H1 (cell line): ENCODE measurements around the gene KCNJ3. TPM values are rescaled to one million over a fixed set of nuclear protein-coding genes. Genes with fewer than 3 reads are reported as not detected.

ENCODE experiments used
- CTCF ChIA-PET: fragments of 300-600 bp; sonication (Branson Sonifier 250); formaldehyde crosslinking; loops from one replicate; lab custom pipeline; 2021; ENCODE audit not compliant: partially characterized antibody; lab: Charles Lee
- POLR2A ChIA-PET: fragments of 300-600 bp; sonication (Branson Sonifier 250); formaldehyde crosslinking; loops from one replicate; lab custom pipeline; 2021; ENCODE audit warnings: inconsistent platforms; ENCODE audit not compliant: partially characterized antibody; lab: Charles Lee
- DNase-seq, 2 experiments: peaks; one replicate each; pipeline versions ENCODE4 v3.0.0 to v3.0.0-alpha.2; 2010 to 2022; ENCODE audit warnings: low spot score in 2 of 2, low read depth in 1 of 2, mixed read lengths in 1 of 2
- FAIRE-seq: peaks from 2 replicates; lab custom pipeline; 2011; peaks lifted over from hg19 to GRCh38; lab: Jason Lieb, UNC
- H2AFZ ChIP-seq: 2 replicates; pipeline ENCODE4 v1.8.1; 2012; ENCODE audit warnings: low read length, inconsistent platforms
- H2AK5ac ChIP-seq: 2 replicates; pipeline ENCODE4 v1.6.1; 2013; ENCODE audit warnings: low read depth, low read length
- H2BK120ac ChIP-seq: replicated peaks from 2 replicates; pipeline ENCODE3; 2013; ENCODE audit warnings: low read depth, low read length, inconsistent platforms
- H2BK12ac ChIP-seq: 2 replicates; pipeline ENCODE4 v1.6.1; 2013; ENCODE audit warnings: low read depth, low read length
- H2BK15ac ChIP-seq: 2 replicates; pipeline ENCODE4 v1.6.1; 2013; ENCODE audit warnings: low read length
- H2BK20ac ChIP-seq: 2 replicates; pipeline ENCODE4 v1.6.1; 2013; ENCODE audit warnings: low read length
- H2BK5ac ChIP-seq: 2 replicates; pipeline ENCODE4 v1.6.1; 2013; ENCODE audit warnings: low read depth, low read length
- H3K14ac ChIP-seq: 2 replicates; pipeline ENCODE4 v1.6.1; 2013; ENCODE audit warnings: inconsistent platforms; ENCODE audit not compliant: insufficient read length
- H3K18ac ChIP-seq: 2 replicates; pipeline ENCODE4 v1.6.1; 2013; ENCODE audit warnings: low read length; ENCODE audit errors: extremely low read depth
- H3K23ac ChIP-seq: 2 replicates; pipeline ENCODE4 v1.6.1; 2013; ENCODE audit warnings: inconsistent platforms; ENCODE audit not compliant: insufficient read length
- H3K23me2 ChIP-seq: 2 replicates; pipeline ENCODE4 v1.6.1; 2013; ENCODE audit warnings: low read depth, low read length
- H3K27ac ChIP-seq: 2 replicates; pipeline ENCODE4 v1.6.1; 2011; ENCODE audit warnings: low read depth, low read length, inconsistent platforms
- H3K27me3 ChIP-seq, 4 experiments: replicated peaks in 1 of 4; 1 replicate in 1 of 4; 2 replicates in 3 of 4; pipeline versions ENCODE4 v1.6.1 to v1.8.1; 2011 to 2013; ENCODE audit warnings: low read length in 3 of 4, mild to moderate bottlenecking in 3 of 4, inconsistent platforms in 2 of 4, mixed read lengths in 2 of 4, moderate library complexity in 1 of 4; ENCODE audit not compliant: control insufficient read depth in 3 of 4, insufficient read depth in 3 of 4; ENCODE audit errors: extremely low read depth in 1 of 4
- H3K36me3 ChIP-seq, 4 experiments: 2 replicates each; pipeline versions ENCODE4 v1.6.1 to v1.8.1; 2011 to 2013; ENCODE audit warnings: mild to moderate bottlenecking in 4 of 4, low read length in 3 of 4, moderate library complexity in 2 of 4, control low read depth in 1 of 4, inconsistent platforms in 1 of 4; ENCODE audit not compliant: insufficient read depth in 4 of 4, control insufficient read depth in 2 of 4
- H3K4ac ChIP-seq: replicated peaks from 2 replicates; pipeline ENCODE3; 2013; ENCODE audit warnings: low read length, low read depth, mixed read lengths, inconsistent platforms; ENCODE audit not compliant: insufficient read length
- H3K4me1 ChIP-seq, 4 experiments: replicated peaks in 1 of 4; 1 replicate in 1 of 4; 2 replicates in 3 of 4; pipeline versions ENCODE4 v1.6.1 to v1.8.1; 2011 to 2013; ENCODE audit warnings: low read length in 3 of 4, inconsistent platforms in 2 of 4, mixed read lengths in 1 of 4; ENCODE audit not compliant: insufficient read depth in 4 of 4, control insufficient read depth in 3 of 4
- H3K4me2 ChIP-seq, 2 experiments: 2 replicates each; pipeline versions ENCODE4 v1.6.1 to v1.8.1; 2011 to 2013; ENCODE audit warnings: low read depth in 2 of 2, low read length in 2 of 2, control low read depth in 1 of 2, inconsistent platforms in 1 of 2, mild to moderate bottlenecking in 1 of 2; ENCODE audit not compliant: insufficient read depth in 1 of 2
- H3K4me3 ChIP-seq, 4 experiments: fragments of 200-600, 300-600 bp in 1 of 4; sonication (generic), shearing (Covaris generic), sonication (Bioruptor Twin) in 1 of 4; 2 replicates each; pipeline versions ENCODE4 v1.5.1 to v1.8.1; 2011 to 2016; ENCODE audit warnings: low read length in 4 of 4, low read depth in 3 of 4, control low read depth in 2 of 4, inconsistent platforms in 2 of 4, mild to moderate bottlenecking in 2 of 4, mixed read lengths in 1 of 4, moderate library complexity in 1 of 4; ENCODE audit not compliant: insufficient read depth in 2 of 4; ENCODE audit errors: extremely low read depth in 1 of 4
- H3K56ac ChIP-seq: replicated peaks from 2 replicates; pipeline ENCODE3; 2013; ENCODE audit warnings: low read depth, mild to moderate bottlenecking, mixed read lengths, low read length, inconsistent platforms; ENCODE audit not compliant: insufficient read length
- H3K79me1 ChIP-seq: 2 replicates; pipeline ENCODE4 v1.6.1; 2013; ENCODE audit warnings: low read depth, low read length, control low read depth
- H3K79me2 ChIP-seq, 2 experiments: 2 replicates each; pipeline versions ENCODE4 v1.6.1 to v1.8.1; 2012 to 2013; ENCODE audit warnings: low read length in 2 of 2, mild to moderate bottlenecking in 2 of 2, inconsistent platforms in 1 of 2; ENCODE audit not compliant: insufficient read depth in 2 of 2, control insufficient read depth in 1 of 2
- H3K9ac ChIP-seq, 4 experiments: replicated peaks in 1 of 4; 1 replicate in 1 of 4; 2 replicates in 3 of 4; pipeline versions ENCODE4 v1.6.1 to v1.8.1; 2011 to 2013; ENCODE audit warnings: low read depth in 3 of 4, low read length in 3 of 4, control low read depth in 2 of 4, mild to moderate bottlenecking in 2 of 4, moderate library complexity in 2 of 4, inconsistent platforms in 1 of 4; ENCODE audit errors: extremely low read depth in 1 of 4
- H3K9me3 ChIP-seq, 2 experiments: 2 replicates each; pipeline versions ENCODE4 v1.6.1 to v1.8.1; 2012 to 2013; ENCODE audit warnings: mild to moderate bottlenecking in 2 of 2, moderate library complexity in 2 of 2, control low read depth in 1 of 2, inconsistent platforms in 1 of 2, low read depth in 1 of 2, low read length in 1 of 2, mixed read lengths in 1 of 2; ENCODE audit not compliant: insufficient read depth in 2 of 2
- H4K20me1 ChIP-seq, 2 experiments: replicated peaks in 1 of 2; 2 replicates each; pipeline versions ENCODE3 to v1.8.1; 2011 to 2013; ENCODE audit warnings: inconsistent platforms in 2 of 2, low read length in 2 of 2, mild to moderate bottlenecking in 1 of 2; ENCODE audit not compliant: insufficient read depth in 2 of 2, control insufficient read depth in 1 of 2
- H4K5ac ChIP-seq: 2 replicates; pipeline ENCODE4 v1.6.1; 2013; ENCODE audit warnings: low read length, low read depth, mixed read lengths, inconsistent platforms; ENCODE audit not compliant: insufficient read length
- H4K8ac ChIP-seq: 2 replicates; pipeline ENCODE4 v1.8.0; 2013; ENCODE audit warnings: mild to moderate bottlenecking, moderate library complexity, low read length, inconsistent platforms; ENCODE audit not compliant: insufficient read depth; ENCODE audit errors: extremely low read depth
- H4K91ac ChIP-seq: replicated peaks from 2 replicates; pipeline ENCODE3; 2013; ENCODE audit warnings: low read length, mixed read lengths, inconsistent platforms; ENCODE audit not compliant: insufficient read length
- BACH1 ChIP-seq: IDR thresholded peaks from 2 replicates; pipeline ENCODE4 v1.6.1; 2012; ENCODE audit warnings: low read length, improper control_type of control experiment
- MAFK ChIP-seq: IDR thresholded peaks from 2 replicates; pipeline ENCODE4 v1.6.1; 2012; ENCODE audit warnings: low read depth, mild to moderate bottlenecking, improper control_type of control experiment, low read length
- POU5F1 ChIP-seq: IDR thresholded peaks from 2 replicates; pipeline ENCODE4 v1.6.1; 2011; ENCODE audit warnings: low read depth, mild to moderate bottlenecking, low read length, moderate library complexity
- WGBS, 2 experiments: shearing (Covaris generic) in 1 of 2; methylation state at CpG; one replicate each; pipeline versions ENCODE4 v1.1.6 to v1.1.7; 2013 to 2015; ENCODE audit warnings: low lambda C conversion rate in 2 of 2, mixed read lengths in 2 of 2, inconsistent platforms in 1 of 2, low coverage in 1 of 2, missing lambda C conversion rate in 1 of 2; ENCODE audit not compliant: insufficient replicate concordance in 2 of 2, insufficient coverage in 1 of 2, insufficient read length in 1 of 2; ENCODE audit errors: extremely low coverage in 1 of 2, missing lambda C conversion rate in 1 of 2; 5-methylcytosine and 5-hydroxymethylcytosine counted together
- polyA plus RNA-seq, 7 experiments: library from polyadenylated mRNA; depleted of rRNA in 3 of 7; stranded (reverse) in 5 of 7; unstranded in 2 of 7; fragments of >200 nt in 5 of 7; fragments of 200-250 nt in 2 of 7; gene quantifications; 1 replicate in 5 of 7; 2 replicates in 1 of 7; 4 replicates in 1 of 7; pipeline versions ENCODE4 v1.2.1 to v1.2.3, GENCODE V29; 2011 to 2013; ENCODE audit warnings: missing spikeins in 2 of 7, mixed read lengths in 2 of 7
- total RNA-seq: library from RNA; stranded (reverse); fragmentation: NEBNext Ultra II Directional; extraction: Animal tissue kit (Norgen Biotek cat#: 25700); gene quantifications from 2 replicates; pipeline ENCODE4 v1.2.1, GENCODE V29; 2021

Gene KCNJ3
- total and polyA plus RNA-seq, 2 of the 8 experiments (the other 6 are each of a cell fraction or from before 2014, with no cell fraction given) = 0.11 to 0.50 TPM

- H3K4me3 ChIP-seq = no peak overlapping the region
- no peak overlapping the region for H2AFZ ChIP-seq
- H2BK12ac ChIP-seq = no peak overlapping the region
- no peaks in the 10 kb centered on the region for H3K79me2 ChIP-seq
- H2BK20ac ChIP-seq = no peak overlapping the region
- H3K27ac ChIP-seq = no peak overlapping the region
- H2BK5ac ChIP-seq = no peak overlapping the region
- TF ChIP-seq POU5F1 = no peak
- TF ChIP-seq MAFK = peak; percentile 49; the same call in 1 of the 2 replicates
- TF ChIP-seq BACH1 = peak; percentile 52; the same call in 1 of the 2 replicates
- no peak for DNase-seq
- no peak overlapping the region for H4K8ac ChIP-seq
- H2AK5ac ChIP-seq = no peak overlapping the region
- CTCF ChIA-PET = no interaction called here
- H3K9ac ChIP-seq = no peak overlapping the region
- H3K4ac ChIP-seq = no peak overlapping the region
- POLR2A ChIA-PET = no interaction called here
- no peaks in the 10 kb centered on the region for H3K36me3 ChIP-seq
- H4K91ac ChIP-seq = no peak overlapping the region
- no peaks in the 10 kb centered on the region for H3K79me1 ChIP-seq
- H3K56ac ChIP-seq = no peak overlapping the region
- no peaks in the 10 kb centered on the region for H3K27me3 ChIP-seq
- 94% methylated on average over 2 of the region's 2 CpGs; no CpG with 5 or more reads in 1 of the 2 experiments for WGBS, 2 experiments
- H3K23ac ChIP-seq = no peak overlapping the region
- H2BK15ac ChIP-seq = no peak overlapping the region
- no peaks in the 10 kb centered on the region for H4K20me1 ChIP-seq
- H2BK120ac ChIP-seq = no peak overlapping the region
- FAIRE-seq = no peak
- H4K5ac ChIP-seq = no peak overlapping the region
- no peaks in the 10 kb centered on the region for H3K9me3 ChIP-seq
- no peak overlapping the region for H3K18ac ChIP-seq
- H3K4me1 ChIP-seq = no peaks in the 10 kb centered on the region
- no peak overlapping the region for H3K14ac ChIP-seq
- H3K23me2 ChIP-seq = no peaks in the 10 kb centered on the region
- no peak overlapping the region for H3K4me2 ChIP-seq
These were observed 134.2 kb downstream of the KCNJ3 start for GRCh38 chr2:154832711-154833110.
